IPS DF 6.9 (cell line): ENCODE data around the gene STRBP.
"Not testable (repeated sequence)": the region's sequence is repeated elsewhere in the genome, so short reads cannot be mapped to it uniquely, and the experiment has no call there.

Experiments used
- DNase-seq: peaks from one replicate; pipeline ENCODE4 v3.0.0-alpha.2; 2013; ENCODE audit warnings: low read depth, low spot score
- H3K27ac ChIP-seq: one replicate; pipeline ENCODE4 v1.5.1; 2013; ENCODE audit warnings: low read length, control low read depth
- H3K27me3 ChIP-seq: 2 replicates; pipeline ENCODE4 v1.6.1; 2013; ENCODE audit warnings: mild to moderate bottlenecking, low read length; ENCODE audit not compliant: control insufficient read depth, insufficient read depth
- H3K36me3 ChIP-seq: 2 replicates; pipeline ENCODE4 v1.6.1; 2013; ENCODE audit warnings: low read length; ENCODE audit not compliant: control insufficient read depth, insufficient read depth
- H3K4me1 ChIP-seq: 2 replicates; pipeline ENCODE4 v1.6.1; 2013; ENCODE audit warnings: low read length; ENCODE audit not compliant: control insufficient read depth, insufficient read depth
- H3K4me3 ChIP-seq: 2 replicates; pipeline ENCODE4 v1.5.1; 2013; ENCODE audit warnings: mild to moderate bottlenecking, low read length
- H3K9me3 ChIP-seq: 2 replicates; pipeline ENCODE4 v1.6.1; 2013; ENCODE audit warnings: low read length, inconsistent platforms; ENCODE audit not compliant: control insufficient read depth, insufficient read depth
- WGBS: extraction: QIAGEN DNeasy Blood & Tissue Kit; methylation state at CpG from one replicate; pipeline ENCODE4 v1.1.7; 2013; ENCODE audit warnings: mixed read lengths, missing lambda C conversion rate; ENCODE audit not compliant: insufficient read length, insufficient coverage; 5-methylcytosine and 5-hydroxymethylcytosine counted together

STRBP gene

DNA sequence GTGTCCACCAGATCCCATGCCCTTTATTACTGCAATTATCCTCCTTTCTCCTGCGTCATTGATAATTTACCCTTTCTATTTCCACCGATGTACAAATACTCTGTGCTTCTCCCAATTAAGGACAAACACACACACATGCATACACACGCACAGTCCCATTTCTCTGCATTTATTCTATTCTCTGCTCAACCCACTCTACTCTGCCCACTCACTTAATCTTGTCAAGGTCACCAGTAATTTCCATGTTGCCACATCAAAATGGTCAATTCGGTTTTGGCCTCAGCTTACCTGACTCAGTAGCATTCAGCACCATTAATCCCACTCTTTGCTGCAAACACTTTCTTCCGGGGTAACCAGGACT is 14.6 kb upstream of the STRBP start:
- H3K27ac ChIP-seq = no peak overlapping the region
- no peak overlapping the region for H3K4me3 ChIP-seq
- H3K27me3 ChIP-seq = no peaks in the 10 kb centered on the region
- no peak for DNase-seq
- no peaks in the 10 kb centered on the region for H3K4me1 ChIP-seq
- no CpG with 5 or more reads among the region's 5 CpGs for WGBS
- H3K9me3 ChIP-seq = no peaks in the 10 kb centered on the region
- no peaks in the 10 kb centered on the region for H3K36me3 ChIP-seq

DNA sequence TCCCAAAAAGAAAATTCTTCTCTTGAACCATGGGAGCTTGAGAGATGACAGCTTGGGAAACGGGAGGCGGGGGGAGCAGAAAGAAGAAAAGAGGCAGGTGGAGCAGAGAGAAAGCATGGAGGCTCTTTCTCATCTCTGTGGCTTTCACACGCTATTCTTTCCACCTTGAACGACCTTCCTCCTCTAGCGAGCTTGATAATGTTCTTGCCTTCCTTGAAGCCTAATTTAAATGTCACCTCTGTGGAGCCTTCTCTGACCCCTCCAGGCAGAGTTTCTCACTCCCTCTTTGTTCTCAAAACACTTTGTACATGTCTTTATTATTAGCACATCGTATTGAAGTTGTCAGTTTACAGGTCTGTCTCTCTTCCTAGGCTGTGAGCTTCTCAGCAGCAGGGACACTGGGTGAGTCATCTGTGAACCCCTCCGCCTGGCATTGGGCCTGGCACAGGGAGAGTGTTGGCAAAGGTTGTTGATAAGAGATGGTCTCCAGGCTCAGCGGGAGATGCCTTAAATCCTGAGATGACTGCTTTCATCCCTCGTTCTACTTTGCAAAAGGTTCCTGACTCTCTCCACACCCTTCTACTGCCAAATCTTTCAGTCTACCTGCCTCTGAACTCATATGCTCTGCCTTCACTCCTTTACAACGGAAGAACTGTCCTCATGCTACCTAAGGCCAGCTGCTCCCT is 14.1 kb upstream of the STRBP start:
- Histone ChIP-seq H3K27me3 (no peaks in the 10 kb centered on the region), H3K4me3 (no peak overlapping the region), H3K27ac (no peak overlapping the region), H3K9me3 (no peaks in the 10 kb centered on the region), H3K36me3 (no peaks in the 10 kb centered on the region), H3K4me1 (no peaks in the 10 kb centered on the region)
- WGBS = no CpG with 5 or more reads among the region's 10 CpGs
- DNase-seq = no peak

DNA sequence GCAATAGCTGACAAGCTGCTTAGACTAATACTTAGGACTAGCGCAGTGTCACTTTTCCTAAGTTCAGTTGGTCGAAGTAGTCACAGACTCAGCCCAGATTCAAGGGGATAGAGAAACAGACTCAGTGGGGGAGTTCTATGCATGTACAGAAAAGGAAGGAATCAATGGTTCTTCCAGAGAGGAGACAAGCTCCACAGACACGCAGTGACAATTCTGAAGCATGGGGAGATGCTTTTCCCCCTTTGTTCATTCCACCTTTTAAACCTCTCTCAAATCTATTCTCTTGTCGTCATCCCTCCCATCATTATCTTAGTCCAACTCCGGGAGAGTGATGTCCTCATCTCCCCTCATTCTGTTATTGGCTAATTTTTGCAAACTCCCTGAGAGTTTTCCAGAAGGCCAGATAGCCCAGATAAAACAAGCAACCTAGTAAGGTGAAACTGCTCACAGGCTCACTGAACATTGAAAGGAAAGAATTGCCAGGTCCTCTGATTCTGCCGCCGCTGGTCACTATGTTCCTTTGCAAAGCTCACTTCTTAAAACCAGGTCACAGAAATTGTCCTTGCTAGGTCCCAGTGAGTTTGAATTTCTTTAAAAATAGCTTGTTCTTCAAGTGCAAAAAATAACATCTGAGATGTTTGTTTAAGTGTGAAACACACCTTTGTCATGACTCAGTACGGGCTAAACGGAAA is 13.4 kb upstream of the STRBP start:
- H3K4me1 ChIP-seq = no peaks in the 10 kb centered on the region
- H3K9me3 ChIP-seq = no peaks in the 10 kb centered on the region
- no peak overlapping the region for H3K4me3 ChIP-seq
- no peaks in the 10 kb centered on the region for H3K27me3 ChIP-seq
- no CpG with 5 or more reads among the region's 9 CpGs for WGBS
- H3K36me3 ChIP-seq = no peaks in the 10 kb centered on the region
- H3K27ac ChIP-seq = no peak overlapping the region
- DNase-seq = no peak

DNA sequence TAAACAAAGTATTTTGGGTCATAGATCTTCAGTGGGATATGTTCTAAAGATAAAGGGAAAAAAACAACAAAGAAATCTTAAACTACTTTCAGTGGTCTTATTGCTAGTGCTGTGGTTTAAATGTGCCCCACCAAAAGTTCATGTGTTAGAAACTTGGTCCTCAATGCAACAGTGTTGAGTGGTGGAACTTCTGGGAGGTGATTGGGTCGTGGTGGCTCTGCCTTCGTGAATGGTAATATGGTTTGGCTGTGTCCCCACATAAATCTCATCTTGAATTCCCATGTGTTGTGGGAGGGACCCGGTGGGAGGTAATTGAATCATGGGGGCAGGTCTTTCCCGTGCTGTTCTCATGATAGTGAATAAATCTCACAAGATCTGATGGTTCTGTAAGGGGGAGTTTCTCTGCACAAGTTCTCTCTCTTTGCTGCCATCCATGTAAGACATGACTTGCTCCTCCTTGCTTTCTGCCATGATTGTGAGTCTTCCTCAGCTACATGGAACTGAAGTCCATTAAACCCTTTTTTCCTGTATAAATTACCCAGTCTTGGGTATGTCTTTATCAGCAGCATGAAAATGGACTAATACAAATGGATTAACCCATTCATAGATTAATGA is 10.6 kb upstream of the STRBP start:
- not testable (repeated sequence) for H3K27ac ChIP-seq, H3K4me1 ChIP-seq, H3K4me3 ChIP-seq, H3K27me3 ChIP-seq, H3K9me3 ChIP-seq, DNase-seq, H3K36me3 ChIP-seq
- WGBS = no CpG with 5 or more reads among the region's 4 CpGs

DNA sequence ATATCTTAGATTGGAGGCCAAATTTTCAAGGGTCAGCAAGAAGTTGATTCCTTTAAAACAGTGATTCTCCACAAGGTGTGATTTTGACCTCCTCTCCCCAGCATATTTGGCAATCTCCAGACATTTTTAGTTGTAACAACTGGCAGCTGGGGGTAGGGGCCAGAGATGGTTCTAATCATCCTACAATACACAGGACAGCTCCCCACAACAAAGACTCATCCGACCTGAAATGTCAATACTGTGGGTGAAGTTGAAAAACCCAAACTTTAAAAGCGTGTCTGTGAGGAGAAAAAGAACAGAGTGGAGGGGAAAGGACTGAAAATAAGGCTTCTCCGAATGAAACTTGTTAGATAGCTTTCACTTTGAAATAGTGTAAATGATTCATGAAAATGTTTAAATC is 10.0 kb upstream of the STRBP start:
- no CpG with 5 or more reads among the region's 3 CpGs for WGBS
- no peak for DNase-seq
- Histone ChIP-seq H3K4me1 (peaks cover 5% of the 10 kb centered on the region; the same call in 1 of the 2 replicates), H3K9me3 (no peaks in the 10 kb centered on the region), H3K27ac (no peak overlapping the region), H3K27me3 (no peaks in the 10 kb centered on the region), H3K4me3 (no peak overlapping the region), H3K36me3 (no peaks in the 10 kb centered on the region)

DNA sequence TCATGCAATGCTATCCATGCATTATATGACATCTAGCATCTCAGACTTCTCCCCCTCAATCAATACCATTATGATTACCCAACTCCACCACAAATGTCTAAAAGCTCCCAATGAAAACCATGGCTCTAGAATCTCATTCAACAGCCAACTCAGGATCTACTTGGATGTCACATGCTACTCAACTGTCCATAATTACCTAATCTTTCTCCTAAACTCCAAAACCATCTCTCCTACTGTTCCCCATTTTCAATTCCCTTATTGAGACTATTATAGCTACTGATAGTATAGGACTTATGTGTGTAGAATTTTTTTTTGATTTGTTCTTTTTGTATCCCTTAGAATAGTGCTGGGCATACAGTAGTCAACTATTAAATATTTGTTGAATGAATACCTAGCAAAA is 8.2 kb upstream of the STRBP start:
- peaks cover 5% of the 10 kb centered on the region; the same call in 1 of the 2 replicates for H3K4me1 ChIP-seq
- no peaks in the 10 kb centered on the region for H3K9me3 ChIP-seq
- no peaks in the 10 kb centered on the region for H3K27me3 ChIP-seq
- H3K4me3 ChIP-seq = no peak overlapping the region
- H3K36me3 ChIP-seq = no peaks in the 10 kb centered on the region
- DNase-seq = no peak
- no peak overlapping the region for H3K27ac ChIP-seq

DNA sequence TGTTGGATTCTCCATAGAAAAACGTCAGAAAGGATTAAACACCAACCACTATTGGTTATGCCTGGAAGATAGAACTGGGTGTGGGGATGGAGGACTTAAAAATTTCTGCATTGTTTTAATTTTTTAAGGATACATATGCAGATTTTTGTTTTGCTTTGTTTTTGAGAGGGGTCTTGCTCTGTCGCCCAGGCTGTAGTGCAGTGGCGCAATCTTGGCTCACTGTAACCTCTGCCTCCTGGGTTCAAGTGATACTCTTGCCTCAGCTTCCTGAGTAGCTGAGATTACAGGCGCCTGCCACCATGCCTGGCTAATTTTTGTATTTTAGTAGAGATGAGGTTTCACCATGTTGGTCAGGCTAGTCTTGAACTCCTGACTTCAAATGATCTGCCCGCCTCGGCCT is 2.7 kb upstream of the STRBP start:
- DNase-seq, H3K4me3 ChIP-seq, H3K27me3 ChIP-seq, H3K4me1 ChIP-seq, H3K36me3 ChIP-seq, H3K9me3 ChIP-seq, H3K27ac ChIP-seq: not testable (repeated sequence)
- WGBS = no CpG with 5 or more reads among the region's 6 CpGs

DNA sequence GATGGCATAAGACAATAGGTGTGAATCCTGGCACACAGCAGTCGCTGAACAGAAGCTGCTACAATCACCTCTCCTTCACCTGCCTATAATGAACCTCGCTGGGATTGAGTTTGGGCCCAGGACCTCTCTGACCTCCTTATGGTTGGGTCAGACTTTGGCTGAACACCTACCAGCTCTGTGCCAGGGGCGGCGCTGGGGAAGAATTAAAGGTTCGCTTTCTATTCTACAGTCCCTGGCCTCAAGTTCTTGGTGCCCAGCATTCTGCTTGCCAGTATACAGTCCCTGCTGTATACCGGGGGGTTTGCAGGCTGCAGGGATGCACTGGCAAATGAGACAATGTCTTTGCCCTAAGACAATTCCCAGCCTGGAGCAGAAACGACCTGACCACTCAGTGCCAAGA is 895 bp upstream of the STRBP start:
- WGBS = no CpG with 5 or more reads among the region's 7 CpGs
- DNase-seq = no peak
- H3K27ac ChIP-seq = no peak overlapping the region
- H3K4me1 ChIP-seq = peaks cover 4% of the 10 kb centered on the region
- H3K27me3 ChIP-seq = no peaks in the 10 kb centered on the region
- H3K9me3 ChIP-seq = no peaks in the 10 kb centered on the region
- H3K4me3 ChIP-seq = peak overlapping the region; percentile 98; the same call in 1 of the 2 replicates
- no peaks in the 10 kb centered on the region for H3K36me3 ChIP-seq

DNA sequence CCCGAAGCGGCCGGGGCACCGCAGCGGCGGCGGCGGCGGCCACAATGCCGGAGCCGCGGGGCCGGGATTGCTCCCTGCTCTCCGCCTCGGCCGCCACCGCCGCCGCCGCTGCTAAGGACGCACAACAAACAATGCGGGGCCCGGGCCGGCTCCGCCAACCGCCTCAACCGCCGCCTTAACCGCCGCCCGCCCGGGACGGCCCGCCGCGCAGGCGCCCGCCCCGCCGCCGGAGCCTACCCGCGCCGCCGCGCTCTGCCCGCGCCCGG is 254 bp downstream of the STRBP start:
- WGBS = no CpG with 5 or more reads among the region's 49 CpGs
- no peak overlapping the region for H3K27ac ChIP-seq
- H3K36me3 ChIP-seq = no peaks in the 10 kb centered on the region
- peak overlapping the region; percentile 98 for H3K4me3 ChIP-seq
- H3K4me1 ChIP-seq = peaks cover 4% of the 10 kb centered on the region
- H3K9me3 ChIP-seq = no peaks in the 10 kb centered on the region
- no peaks in the 10 kb centered on the region for H3K27me3 ChIP-seq
- no peak for DNase-seq

DNA sequence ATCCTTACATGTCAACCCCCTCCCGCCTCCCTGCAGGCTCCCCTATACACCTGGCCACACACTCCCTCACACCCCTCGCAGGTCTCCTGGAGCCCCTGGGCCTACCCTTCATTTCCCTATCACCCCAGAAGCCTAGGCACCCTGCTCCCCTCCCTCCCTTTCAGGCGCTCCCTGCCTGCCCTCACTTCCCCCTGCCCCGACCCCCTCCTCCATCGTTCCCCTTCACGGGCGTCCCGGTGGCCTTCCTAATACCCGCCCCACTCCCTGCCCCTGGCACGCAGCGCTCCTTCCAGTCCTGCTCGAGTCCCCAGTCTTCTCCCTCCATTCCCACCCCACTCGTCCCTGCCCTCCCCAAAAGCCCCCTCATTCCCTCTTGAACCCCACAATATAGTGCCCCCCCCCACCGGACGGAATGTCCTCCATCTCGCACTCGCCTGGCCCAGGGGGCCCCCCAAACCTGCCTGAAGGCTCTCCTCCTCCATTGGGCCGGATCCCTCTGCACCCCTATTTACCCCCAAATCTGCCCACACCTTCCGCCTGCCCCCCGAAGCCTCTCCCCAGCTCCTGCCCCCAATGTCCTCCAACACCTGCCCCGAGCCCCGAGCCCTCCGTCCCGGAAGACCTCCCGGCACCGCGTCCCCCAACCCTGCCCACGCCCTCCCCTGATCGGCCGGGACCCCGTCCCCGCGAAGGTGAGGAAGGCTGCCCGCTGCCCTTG is 746 bp downstream of the STRBP start:
- peak overlapping the region; percentile 98 for H3K4me3 ChIP-seq
- DNase-seq = no peak
- H3K27ac ChIP-seq = no peak overlapping the region
- no peaks in the 10 kb centered on the region for H3K27me3 ChIP-seq
- WGBS = no CpG with 5 or more reads among the region's 34 CpGs
- H3K4me1 ChIP-seq = peaks cover 4% of the 10 kb centered on the region
- H3K36me3 ChIP-seq = no peaks in the 10 kb centered on the region
- H3K9me3 ChIP-seq = no peaks in the 10 kb centered on the region
